Fibroblast of skin of left quadriceps (primary cell): ENCODE data around the gene MYLK2.
"Not testable (repeated sequence)": the region's sequence is repeated elsewhere in the genome, so short reads cannot be mapped to it uniquely, and the experiment has no call there.

Experiments used
- DNase-seq, 2 experiments: peaks; one replicate each; pipeline ENCODE4 v3.0.0-alpha.2; 2013; ENCODE audit warnings: low read depth in 2 of 2

Gene MYLK2

DNA sequence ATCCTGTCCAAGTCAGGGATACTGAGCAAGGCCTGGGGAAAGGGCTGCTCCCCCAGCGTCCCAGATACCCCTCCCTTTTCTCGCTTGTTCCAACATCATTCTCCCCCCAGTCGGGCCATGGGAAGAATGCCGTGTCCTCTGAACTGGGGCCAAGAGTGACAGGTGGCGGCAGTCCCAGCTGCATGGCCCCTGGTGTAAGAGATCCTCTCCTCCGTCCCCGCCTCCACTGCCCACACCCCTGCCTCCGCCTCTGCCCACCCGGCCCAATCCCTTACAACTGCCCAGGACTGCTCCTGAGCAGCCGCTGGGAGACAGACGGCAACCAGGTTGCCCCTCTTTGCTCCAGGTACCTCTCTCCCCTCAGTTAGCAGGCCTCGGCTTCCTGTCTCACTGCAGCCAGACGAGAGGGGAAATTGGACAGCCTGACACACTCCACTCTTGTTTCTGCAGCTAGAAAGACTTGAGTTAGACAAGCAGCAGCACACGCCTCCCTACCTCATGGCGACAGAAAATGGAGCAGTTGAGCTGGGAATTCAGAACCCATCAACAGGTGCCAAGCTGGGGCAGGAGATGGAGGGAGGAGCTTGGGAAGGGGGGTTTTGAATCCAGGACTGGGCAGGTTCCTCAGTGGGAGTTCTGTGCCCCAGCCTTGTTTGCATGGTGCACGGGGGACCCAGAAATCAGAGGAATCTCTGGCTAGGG is at the start of gene MYLK2:
Gene MYLK2, plus strand, starts transcription at position 274 of the 702 bp plus-strand sequence. Its CDS starts 225 bp downstream, at position 499.
- no peak for DNase-seq

DNA sequence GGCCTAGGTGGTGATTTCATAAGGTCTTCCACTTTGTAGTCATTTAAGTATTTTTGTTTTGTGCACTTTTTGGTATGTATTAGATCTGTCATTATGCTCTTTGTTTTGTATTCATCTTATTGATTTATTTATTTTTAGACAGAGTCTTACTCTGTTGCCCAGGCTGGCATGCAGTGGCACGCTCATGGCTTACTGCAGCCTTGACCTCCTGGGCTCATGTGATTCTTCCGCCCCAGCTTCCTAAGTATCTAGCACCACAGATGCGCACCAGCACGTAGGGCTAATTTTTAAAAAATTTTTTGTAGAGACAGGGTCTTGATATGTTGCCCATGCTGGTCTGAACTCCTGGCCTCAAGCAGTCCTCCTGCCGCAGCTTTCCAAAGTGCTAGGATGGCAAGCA is 49.5 kb upstream of the MYLK2 start:
- no peak for DNase-seq

DNA sequence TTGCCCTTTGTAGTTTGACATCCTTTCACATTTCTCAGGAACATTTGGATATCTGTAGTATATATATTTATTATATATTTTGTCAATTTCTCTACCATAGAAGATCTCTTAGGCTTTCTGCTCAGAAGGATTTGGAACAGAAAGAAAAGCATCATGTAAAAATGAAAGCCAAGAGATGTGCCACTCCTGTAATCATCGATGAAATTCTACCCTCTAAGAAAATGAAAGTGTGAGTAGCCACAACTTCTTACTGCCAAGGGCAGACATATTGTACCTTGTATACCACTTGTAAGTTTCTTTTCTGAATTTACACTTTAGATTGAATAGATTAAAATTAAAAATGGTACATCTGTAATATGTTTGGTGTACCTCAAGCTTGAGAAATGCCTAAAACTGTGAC is 48.9 kb upstream of the MYLK2 start:
- DNase-seq, result no peak

DNA sequence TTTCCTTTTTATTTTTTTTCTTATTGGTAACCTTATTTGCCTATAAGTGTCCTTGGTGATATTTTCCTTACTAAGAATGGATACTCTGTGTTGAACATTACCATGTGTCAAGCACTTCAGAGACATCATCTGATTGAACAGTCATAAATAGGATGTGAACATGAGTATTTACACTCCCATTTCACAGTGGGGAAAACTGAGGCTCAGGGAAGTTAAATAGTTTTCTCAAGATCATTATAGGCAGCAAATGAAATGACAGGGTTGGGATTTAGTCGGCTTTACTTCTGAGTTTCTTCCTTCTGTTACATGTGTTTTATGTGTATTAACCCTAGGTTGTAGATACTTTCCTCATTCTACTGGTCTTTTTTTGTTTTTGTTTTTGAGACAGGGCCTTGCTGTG is 44.7 kb upstream of the MYLK2 start:
- no peak for DNase-seq

DNA sequence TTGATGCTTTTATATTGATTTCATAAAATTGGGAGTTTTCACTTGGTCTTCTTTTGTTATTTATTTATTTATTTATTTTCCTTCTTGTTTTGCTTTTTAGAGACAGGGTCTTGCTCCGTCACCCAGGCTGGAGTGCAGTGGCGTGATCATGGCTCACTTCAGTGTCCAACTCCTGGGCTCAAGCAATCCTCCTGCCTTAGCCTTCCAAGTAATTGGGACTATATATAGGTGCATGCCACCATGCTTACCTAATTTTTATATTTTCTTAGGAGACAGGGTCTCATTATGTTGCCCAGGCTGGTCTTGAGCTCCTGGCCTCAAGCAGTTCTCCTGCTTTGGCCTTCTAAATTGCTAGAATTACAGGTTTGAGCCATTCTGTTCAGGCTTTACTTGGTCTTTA is 38.3 kb upstream of the MYLK2 start:
- no peak for DNase-seq

DNA sequence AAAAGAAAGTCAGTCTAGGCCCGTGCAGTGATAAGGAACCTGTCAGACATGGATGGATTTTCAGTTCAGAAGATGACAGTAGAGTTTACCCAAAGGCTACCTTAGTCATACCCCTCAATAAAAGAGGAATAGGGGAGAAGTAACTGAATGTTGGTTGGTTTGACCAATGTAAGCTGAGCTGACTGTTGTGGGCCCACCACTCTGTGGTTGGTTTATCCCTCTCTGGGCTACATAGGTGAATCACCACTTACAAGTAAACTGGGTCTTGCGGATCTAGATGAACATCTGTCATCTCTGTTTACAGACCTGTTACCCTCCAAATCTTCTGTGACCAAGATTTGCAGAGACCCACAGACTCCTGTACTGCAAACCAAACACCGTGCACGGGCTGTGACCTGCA is 37.2 kb upstream of the MYLK2 start:
- no peak for DNase-seq

DNA sequence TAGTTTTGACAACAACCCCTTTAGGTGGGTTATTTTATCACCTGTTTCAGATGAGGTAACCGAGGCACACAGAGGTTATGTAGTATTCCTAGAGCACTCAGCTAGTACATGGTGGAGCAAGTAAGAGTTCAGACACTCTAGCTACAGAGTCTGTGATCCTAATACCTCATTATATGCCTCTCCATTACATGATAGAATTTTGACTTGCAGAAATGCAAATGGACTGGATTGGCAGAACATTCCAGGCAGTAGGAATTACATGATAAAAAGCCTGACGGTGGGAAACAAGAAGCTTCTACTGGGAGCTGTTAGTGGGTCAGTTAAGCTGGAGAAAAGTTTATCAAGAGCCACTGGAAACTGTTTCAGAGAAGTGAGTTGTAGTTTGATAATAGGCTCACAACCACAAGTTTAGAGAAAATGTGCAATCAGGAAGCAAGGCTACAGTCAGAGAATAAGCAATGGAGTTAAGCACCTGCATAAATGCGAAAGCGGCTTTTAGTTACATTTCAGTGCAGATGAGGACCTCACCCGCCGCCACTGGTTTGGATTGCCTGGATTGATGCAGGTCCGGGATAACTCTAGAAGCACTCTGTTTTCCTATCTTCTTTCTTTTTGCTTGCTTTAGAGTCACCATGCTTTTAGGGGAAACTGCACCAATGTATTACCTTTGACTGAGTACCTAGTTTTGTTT is 34.7 kb upstream of the MYLK2 start:
- DNase-seq, result no peak

DNA sequence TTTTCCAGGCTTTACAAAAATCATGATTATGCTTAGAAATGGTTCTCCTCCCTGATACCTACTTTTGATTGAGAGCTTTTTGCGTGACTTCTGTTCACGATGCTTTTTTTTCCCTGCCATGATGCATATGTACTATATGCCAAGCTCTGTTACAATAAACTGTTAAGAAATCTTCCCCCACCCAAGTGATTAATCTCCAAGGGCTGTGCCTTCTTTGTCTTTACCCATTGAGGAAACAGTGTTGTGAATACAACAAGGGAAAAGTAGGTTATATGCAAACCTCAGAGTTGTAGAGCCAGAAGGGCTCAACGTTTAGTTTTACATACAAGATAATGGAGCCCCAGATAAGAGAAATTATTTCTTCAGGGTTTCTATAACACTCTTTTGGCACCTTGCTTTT is 34.1 kb upstream of the MYLK2 start:
- DNase-seq, result no peak

DNA sequence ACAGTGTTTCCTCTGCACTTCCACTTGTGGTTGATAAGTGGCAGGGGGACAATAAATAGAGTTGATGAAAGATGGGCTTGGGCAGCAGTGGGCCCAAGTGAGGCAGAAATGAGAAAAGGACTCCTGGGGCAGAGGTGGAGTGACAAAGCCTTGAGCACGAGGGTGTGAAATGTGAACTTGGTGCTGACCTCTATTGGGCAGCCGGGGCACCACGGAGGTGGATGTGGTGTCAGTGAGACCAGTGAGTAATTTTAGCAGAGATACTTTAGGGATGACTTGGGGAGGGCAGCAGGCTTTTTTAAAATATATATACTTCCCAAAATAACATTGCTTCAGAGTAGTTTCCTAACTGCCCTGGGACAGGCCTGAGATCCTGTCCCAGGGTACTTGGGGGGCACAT is 30.6 kb upstream of the MYLK2 start:
- no peak for DNase-seq

DNA sequence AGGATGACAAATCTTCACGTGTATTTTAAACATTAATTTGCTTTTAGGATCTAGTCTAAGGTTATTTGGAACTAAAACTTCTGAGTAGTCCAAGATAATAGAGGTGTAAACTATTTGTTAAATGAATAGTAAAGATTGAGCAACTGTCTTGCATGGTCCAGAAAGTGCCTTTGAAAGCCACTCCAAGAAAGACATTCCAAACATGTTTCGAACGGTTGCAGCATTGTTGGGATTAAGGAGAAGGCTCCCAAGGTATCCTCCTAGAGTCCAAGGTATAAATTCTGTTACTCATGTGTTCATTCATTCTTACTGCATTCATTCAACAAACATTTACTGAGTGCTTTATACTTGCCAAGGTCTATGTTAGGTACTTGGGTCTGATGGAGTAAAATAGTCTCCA is 28.8 kb upstream of the MYLK2 start:
- peak in 1 of 2 experiments; percentile 14 for DNase-seq

DNA sequence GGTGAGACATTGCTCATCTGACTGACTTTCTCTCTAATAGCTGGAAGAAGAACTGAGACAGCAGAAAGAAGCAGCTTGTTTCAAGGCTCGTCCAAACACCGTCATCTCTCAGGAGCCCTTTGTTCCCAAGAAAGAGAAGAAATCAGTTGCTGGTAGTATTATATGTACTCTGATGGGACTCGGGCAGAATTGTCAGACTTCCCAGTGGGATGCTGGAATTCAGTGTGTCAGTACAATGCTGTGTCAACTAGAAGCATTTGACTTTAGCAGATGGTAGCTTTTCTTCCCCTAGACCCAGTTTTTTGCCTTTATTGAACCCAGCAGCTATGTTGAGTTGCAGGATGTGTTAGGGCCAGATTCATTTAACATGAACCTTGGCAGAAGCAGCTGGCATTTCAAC is 21.8 kb upstream of the MYLK2 start:
- no peak for DNase-seq

DNA sequence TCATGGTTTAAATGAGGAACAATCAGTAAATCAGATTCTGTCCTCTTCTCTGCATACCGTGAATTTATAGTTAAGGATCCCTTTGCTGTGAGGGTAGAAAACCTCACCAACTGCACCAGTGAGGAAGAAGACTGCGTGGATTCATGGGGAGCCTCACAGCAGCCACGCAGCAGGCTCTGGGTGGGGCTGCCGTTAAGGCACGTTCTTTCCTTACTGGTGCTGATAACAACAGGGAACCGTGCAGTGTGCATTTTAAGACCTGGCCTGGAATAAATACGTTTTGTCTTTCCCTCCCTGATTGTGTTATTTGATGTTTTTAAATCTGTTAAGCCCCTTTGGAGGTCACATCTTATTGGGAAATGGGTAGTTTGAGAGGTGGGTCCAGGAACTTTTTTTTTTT is 17.6 kb upstream of the MYLK2 start:
- DNase-seq, result no peak

DNA sequence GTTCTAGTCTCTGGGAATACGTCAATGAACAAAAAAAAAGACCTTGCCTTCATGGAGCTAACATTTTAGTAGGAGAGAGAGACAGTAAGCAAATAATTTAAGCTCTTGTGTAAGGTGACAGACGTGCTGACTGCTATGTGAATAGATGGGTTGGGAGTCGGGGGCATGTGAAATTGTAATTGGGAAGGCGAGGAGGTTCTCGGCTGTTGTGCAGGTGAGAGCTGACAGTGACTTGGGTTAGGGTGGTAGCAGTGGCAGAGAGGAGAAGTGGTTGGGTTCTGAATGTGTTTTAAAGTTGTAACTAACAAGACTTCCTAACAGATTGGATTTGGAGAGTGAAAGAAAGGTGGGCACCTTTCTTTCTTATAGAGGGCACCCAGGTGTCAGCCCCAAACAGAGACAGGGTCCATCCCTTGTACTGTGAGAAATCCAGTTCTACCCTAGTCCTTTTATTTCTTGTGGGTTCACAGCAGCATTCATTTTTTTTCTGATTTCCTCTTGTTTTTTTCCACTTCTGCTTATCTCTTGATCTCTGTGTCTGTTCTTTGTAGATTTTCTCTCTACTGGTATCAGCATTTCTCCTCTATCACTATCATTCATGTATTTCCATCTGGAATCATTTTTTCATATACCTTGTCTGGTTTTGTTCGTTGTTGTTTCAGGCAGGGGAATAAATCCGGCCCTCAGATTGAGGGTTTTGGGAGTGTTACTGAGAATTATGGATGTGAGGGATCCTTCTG is 15.4 kb upstream of the MYLK2 start:
- DNase-seq, result no peak

DNA sequence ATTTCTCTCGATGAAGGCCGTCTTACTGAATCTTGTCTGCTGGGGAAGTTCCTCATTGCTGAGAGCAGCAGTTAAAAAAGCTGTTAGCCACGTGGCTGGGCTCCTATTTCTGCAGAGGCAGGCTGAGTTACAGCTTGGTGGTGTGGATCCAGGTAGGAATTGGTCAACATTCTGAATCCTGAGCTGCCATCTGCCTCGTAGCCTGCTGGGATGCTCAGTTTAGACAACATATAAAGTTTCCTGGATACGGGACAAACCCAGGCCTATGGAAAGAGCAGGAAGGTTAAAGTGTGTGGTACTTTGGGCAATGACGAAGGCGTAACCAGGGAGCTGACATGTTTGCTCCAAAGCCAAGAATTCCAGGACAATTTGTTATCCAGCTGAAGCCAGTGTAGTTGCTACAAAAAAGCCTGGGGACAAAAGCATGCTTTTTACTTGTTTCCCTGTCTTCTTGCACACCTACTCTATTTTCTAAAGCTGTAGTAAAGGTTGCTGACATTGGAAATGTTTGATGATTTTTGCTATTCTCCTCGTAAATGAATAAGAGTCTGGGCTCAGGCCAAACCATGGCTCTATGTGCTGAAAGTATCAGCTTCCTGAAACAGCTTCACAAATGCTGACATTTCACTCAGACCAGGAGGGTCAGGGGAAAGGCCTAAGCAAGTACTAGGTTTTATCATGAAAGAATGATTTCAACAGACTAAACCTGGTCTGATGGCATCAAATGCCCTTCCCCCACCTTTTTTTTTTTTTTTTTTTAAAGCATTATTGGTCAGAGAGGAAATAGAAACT is 12.4 kb upstream of the MYLK2 start:
- DNase-seq, result no peak

DNA sequence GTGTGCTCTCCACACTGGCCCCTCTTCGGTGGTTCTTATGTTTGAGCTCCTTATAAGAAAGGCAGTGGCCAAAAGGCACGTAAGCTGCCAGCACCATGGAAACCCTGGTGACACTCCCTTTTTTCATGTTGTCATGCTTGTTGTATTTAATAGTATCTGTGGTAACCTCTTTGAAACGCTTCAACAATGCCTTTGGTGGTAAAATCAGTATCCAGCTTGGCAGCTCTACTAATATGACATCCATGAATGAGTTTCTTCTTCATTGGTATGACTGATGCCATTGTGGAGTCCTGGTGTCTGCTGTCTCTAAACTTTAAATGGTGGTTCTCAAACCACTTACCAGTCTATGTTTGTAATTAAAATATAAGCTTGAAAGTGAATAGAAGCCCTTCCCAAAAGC is 10.7 kb upstream of the MYLK2 start:
- no peak for DNase-seq

DNA sequence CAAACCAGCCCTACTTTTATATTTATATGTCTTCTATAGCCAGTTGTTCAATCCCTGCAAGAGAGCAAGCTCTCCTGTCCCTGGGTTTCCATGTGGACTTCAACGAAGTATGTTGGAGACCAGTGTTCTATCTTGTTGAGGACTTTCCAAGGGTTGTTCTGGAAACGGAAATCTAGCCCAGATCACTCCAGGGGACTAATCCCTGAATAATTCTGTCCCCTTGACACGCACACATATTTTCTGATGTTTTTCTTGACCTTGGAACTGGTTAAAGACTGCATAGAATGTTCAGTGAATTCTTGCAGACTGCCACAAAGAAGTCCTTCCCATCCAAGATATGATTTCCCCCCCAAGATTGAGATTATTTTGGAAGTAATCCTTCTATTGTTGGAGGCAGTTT is 9.5 kb upstream of the MYLK2 start:
- no peak for DNase-seq

DNA sequence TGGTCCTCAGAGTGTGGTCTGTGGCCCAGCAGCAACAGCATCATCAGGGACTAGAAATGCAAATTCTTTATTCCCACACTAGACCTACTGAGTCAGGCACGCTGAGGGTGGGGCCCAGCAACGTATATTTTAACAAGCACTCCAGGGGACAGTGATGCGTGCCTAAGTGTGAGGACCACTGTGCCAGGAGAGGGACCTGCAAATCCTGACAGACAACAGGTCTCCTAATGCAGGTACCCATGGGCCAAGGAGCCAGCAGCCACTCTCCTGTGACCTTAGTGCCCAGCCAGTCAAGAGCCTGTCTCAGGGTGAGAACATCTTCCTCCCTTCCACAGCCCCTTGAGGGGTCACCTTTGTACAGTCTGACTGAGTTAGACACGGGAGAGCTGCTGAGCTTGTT is 8.0 kb upstream of the MYLK2 start:
- DNase-seq, result no peak

DNA sequence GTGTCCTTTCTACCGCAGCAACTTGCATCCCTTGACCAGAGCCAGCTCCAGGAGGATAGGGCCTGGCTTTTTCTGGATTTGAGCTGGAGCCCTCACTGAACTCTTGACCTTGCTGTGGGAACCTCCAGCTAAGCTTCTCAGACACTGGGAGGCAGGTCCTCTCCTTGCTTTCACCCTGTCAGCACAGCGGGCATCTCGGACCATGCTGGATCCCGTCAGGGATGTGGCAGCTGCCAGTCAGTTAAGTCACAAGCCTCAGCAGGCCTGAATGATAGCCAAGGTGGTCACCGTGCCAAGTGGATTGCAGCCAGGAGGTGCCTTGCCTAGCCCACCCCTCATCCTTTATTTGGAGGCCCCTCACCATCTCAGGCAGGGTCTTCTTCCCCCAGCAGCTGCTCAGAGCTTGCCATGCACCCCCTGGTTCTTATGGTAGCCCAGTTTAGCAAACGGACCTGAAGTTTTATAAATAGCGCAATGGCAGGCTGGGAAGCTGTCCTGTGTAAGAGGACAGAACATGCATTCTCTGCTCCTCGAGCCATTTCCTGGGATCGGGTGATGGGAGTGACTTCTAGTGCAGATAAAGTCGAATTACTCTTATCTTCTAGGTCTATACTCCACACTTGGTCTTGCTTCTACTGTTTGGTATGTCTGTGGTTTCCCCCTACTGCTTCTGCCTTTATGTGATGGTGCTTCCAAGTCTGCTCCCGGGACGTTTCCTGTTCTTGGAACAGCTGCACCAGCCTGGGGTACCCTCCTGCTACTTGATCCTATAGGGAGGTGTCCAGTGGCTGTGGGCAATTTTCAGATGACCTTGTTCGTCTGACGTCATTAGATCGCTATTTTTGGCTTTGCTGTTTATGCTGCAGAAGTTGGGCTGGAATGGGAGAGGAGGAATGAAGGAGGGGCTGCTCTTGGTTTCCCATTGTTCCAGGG is 7.1 kb upstream of the MYLK2 start:
- no peak for DNase-seq

DNA sequence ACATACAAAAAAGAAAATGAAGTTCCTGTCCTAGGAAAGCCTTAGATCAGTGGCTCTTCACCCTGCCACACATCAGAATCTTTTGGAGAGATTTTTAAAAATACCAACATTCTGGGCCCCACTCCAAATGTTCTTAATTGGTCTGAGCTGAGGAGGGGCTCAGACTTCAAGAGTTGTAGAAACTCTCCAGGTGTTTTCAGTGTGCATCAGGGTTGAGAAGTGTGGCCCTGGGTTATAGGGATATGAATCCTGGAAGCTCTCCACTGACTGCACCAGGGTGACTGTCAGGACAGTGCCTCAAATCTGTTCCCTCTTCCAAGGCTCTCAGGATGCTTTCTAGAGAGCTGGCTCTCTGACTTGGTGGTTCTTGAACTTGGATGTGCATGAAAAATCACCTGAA is 5.5 kb upstream of the MYLK2 start:
- no peak for DNase-seq

DNA sequence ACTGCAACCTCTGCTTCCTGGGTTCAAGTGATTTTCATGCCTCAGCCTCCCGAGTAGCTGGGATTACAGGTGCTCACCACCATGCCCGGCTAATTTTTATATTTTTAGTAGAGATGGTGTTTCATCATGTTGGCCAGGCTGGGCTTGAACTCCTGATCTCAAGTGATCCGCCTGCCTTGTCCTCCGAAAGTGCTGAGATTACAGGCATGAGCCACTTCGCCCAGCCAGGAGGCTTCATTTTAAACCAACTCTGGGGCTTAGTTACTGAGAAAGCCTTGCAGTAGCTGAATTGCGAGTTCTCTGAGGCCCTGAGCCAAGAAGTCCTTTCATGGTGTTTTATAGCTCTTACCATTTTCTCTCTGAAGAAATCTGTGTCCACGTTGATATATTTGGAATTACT is 5.0 kb upstream of the MYLK2 start:
- not testable (repeated sequence) for DNase-seq
